Measurements from ENCODE around the gene PRKD1.
"Not testable (repeated sequence)": the region's sequence is repeated elsewhere in the genome, so short reads cannot be mapped to it uniquely, and the experiment has no call there.

Gene PRKD1

GRCh38 chr14:29743531-29743930 is 184.1 kb downstream of the PRKD1 start:
- no peak for DNase-seq (ENCODE audit: low spot score)
- no peaks in the 10 kb centered on the region for H3K4me1 Mint-ChIP-seq (ENCODE audit: low read depth)
- H3K9me3 Mint-ChIP-seq: peaks cover 23% of the 10 kb centered on the region
- no peaks in the 10 kb centered on the region for H3K36me3 Mint-ChIP-seq (ENCODE audit: low read depth)
- H3K27ac Mint-ChIP-seq: no peak overlapping the region
- no peak overlapping the region for H3K4me3 Mint-ChIP-seq
- no peaks in the 10 kb centered on the region for H3K27me3 Mint-ChIP-seq (ENCODE audit: low read depth)

GRCh38 chr14:29741909-29742401 is 185.7 kb downstream of the PRKD1 start:
- H3K4me3 Mint-ChIP-seq: no peak overlapping the region
- no peaks in the 10 kb centered on the region for H3K27me3 Mint-ChIP-seq (ENCODE audit: low read depth)
- H3K4me1 Mint-ChIP-seq (ENCODE audit: low read depth): no peaks in the 10 kb centered on the region
- no peak for DNase-seq (ENCODE audit: low spot score)
- no peak overlapping the region for H3K27ac Mint-ChIP-seq
- no peaks in the 10 kb centered on the region for H3K36me3 Mint-ChIP-seq (ENCODE audit: low read depth)
- H3K9me3 Mint-ChIP-seq: peaks cover 35% of the 10 kb centered on the region

- Mint-ChIP-seq H3K36me3 (ENCODE audit: low read depth) (no peaks in the 10 kb centered on the region), H3K27me3 (ENCODE audit: low read depth) (no peaks in the 10 kb centered on the region), H3K27ac (no peak overlapping the region), H3K4me1 (ENCODE audit: low read depth) (no peaks in the 10 kb centered on the region), H3K4me3 (no peak overlapping the region), H3K9me3 (peaks cover 39% of the 10 kb centered on the region)
- no peak for DNase-seq (ENCODE audit: low spot score)
Measured at GRCh38 chr14:29740491-29740890, 187.2 kb downstream of the PRKD1 start.

DNA sequence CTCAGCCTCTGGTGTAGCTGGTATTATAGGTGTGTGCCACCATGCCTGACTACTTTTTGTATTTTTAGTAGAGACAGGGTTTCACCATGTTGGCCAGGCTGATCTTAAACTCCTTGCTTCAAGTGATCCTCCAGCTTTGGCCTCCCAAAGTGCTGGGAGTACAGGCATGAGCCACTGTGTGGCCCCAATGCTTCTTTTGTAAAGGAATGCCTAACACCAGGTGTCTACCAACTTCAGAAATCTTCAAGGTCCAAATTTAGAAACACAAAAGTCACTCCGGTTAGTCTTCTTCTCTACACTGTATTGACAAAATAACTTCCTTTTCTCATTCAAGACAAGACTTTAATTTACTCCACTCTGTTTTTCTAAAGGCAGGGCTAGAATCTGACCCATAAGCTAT is 188.7 kb downstream of the PRKD1 start:
- DNase-seq (ENCODE audit: low spot score): no peak
- Mint-ChIP-seq H3K27me3 (ENCODE audit: low read depth) (no peaks in the 10 kb centered on the region), H3K9me3 (peaks cover 40% of the 10 kb centered on the region), H3K4me1 (ENCODE audit: low read depth) (no peaks in the 10 kb centered on the region), H3K4me3 (no peak overlapping the region), H3K27ac (no peak overlapping the region), H3K36me3 (ENCODE audit: low read depth) (no peaks in the 10 kb centered on the region)

DNA sequence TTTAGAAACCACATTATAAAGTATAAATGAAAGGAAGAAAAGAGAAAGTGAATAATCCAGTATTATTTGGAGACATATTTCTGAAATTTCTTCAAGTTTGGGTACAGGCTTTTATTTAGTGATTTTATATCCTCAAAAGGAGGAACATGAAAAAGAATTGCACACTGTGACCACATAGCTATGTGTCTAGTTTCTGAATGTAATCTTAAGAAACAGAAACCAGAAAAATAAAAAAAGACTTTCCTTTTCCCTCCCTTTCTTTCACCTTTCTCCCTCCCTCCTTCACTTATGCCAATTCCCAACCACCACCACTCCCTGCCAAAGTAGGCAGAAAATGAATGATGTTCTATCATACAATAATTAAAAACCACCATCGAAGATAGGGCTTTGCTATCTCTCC is 189.6 kb downstream of the PRKD1 start:
- Mint-ChIP-seq H3K27ac (no peak overlapping the region), H3K36me3 (ENCODE audit: low read depth) (no peaks in the 10 kb centered on the region), H3K4me1 (ENCODE audit: low read depth) (no peaks in the 10 kb centered on the region), H3K4me3 (no peak overlapping the region), H3K27me3 (ENCODE audit: low read depth) (no peaks in the 10 kb centered on the region), H3K9me3 (peaks cover 38% of the 10 kb centered on the region)
- no peak for DNase-seq (ENCODE audit: low spot score)

GRCh38 chr14:29735459-29735858 is 192.2 kb downstream of the PRKD1 start:
- DNase-seq (ENCODE audit: low spot score): no peak
- Mint-ChIP-seq H3K27me3 (ENCODE audit: low read depth) (no peaks in the 10 kb centered on the region), H3K36me3 (ENCODE audit: low read depth) (no peaks in the 10 kb centered on the region), H3K9me3 (peaks cover 46% of the 10 kb centered on the region), H3K4me3 (no peak overlapping the region), H3K27ac (no peak overlapping the region), H3K4me1 (ENCODE audit: low read depth) (no peaks in the 10 kb centered on the region)

GRCh38 chr14:29734732-29735131 is 192.9 kb downstream of the PRKD1 start:
- no peaks in the 10 kb centered on the region for H3K27me3 Mint-ChIP-seq (ENCODE audit: low read depth)
- no peaks in the 10 kb centered on the region for H3K4me1 Mint-ChIP-seq (ENCODE audit: low read depth)
- H3K4me3 Mint-ChIP-seq: no peak overlapping the region
- H3K27ac Mint-ChIP-seq: no peak overlapping the region
- H3K9me3 Mint-ChIP-seq: peaks cover 50% of the 10 kb centered on the region
- H3K36me3 Mint-ChIP-seq (ENCODE audit: low read depth): no peaks in the 10 kb centered on the region
- DNase-seq (ENCODE audit: low spot score): no peak

- H3K4me3 Mint-ChIP-seq; H3K4me1 Mint-ChIP-seq (ENCODE audit: low read depth); H3K27me3 Mint-ChIP-seq (ENCODE audit: low read depth); DNase-seq (ENCODE audit: low spot score); H3K36me3 Mint-ChIP-seq (ENCODE audit: low read depth); H3K27ac Mint-ChIP-seq: not testable (repeated sequence)
- peaks cover 35% of the 10 kb centered on the region for H3K9me3 Mint-ChIP-seq
Measured at GRCh38 chr14:29726560-29727331, 200.9 kb downstream of the PRKD1 start.

GRCh38 chr14:29724991-29725390 is 202.7 kb downstream of the PRKD1 start:
- Mint-ChIP-seq H3K9me3 (peaks cover 27% of the 10 kb centered on the region), H3K27me3 (ENCODE audit: low read depth) (no peaks in the 10 kb centered on the region), H3K27ac (no peak overlapping the region), H3K36me3 (ENCODE audit: low read depth) (no peaks in the 10 kb centered on the region), H3K4me3 (no peak overlapping the region), H3K4me1 (ENCODE audit: low read depth) (no peaks in the 10 kb centered on the region)
- no peak for DNase-seq (ENCODE audit: low spot score)

- H3K4me1 Mint-ChIP-seq (ENCODE audit: low read depth): no peaks in the 10 kb centered on the region
- no peak overlapping the region for H3K4me3 Mint-ChIP-seq
- H3K9me3 Mint-ChIP-seq: peaks cover 33% of the 10 kb centered on the region
- DNase-seq (ENCODE audit: low spot score): no peak
- no peaks in the 10 kb centered on the region for H3K36me3 Mint-ChIP-seq (ENCODE audit: low read depth)
- H3K27ac Mint-ChIP-seq: no peak overlapping the region
- no peaks in the 10 kb centered on the region for H3K27me3 Mint-ChIP-seq (ENCODE audit: low read depth)
Measured at GRCh38 chr14:29722831-29723230, 204.8 kb downstream of the PRKD1 start.

GRCh38 chr14:29721586-29721985 is 206.1 kb downstream of the PRKD1 start:
- Mint-ChIP-seq H3K36me3 (ENCODE audit: low read depth) (no peaks in the 10 kb centered on the region), H3K9me3 (peaks cover 35% of the 10 kb centered on the region), H3K4me3 (no peak overlapping the region), H3K27me3 (ENCODE audit: low read depth) (no peaks in the 10 kb centered on the region), H3K4me1 (ENCODE audit: low read depth) (no peaks in the 10 kb centered on the region), H3K27ac (no peak overlapping the region)
- no peak for DNase-seq (ENCODE audit: low spot score)

DNA sequence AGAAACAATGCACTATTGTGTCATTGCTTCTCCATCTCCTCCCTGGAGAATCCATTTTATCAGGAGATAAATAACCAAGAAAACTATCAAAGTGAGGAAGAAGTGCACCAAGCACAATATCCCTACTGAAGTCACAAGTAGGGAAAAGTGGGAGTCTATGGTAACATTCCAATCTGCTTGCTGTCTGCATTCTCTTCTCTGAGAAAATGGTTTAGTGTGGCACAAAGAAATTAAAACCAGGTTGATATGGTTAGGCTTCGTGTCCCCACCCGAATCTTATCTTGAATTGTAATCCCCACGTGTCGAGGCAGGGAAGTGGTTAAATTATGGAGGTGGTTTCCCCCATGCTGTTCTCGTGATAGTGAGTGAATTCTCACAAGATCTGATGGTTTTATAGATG is 209.7 kb downstream of the PRKD1 start:
- DNase-seq (ENCODE audit: low spot score): no peak
- peaks cover 37% of the 10 kb centered on the region for H3K9me3 Mint-ChIP-seq
- H3K27ac Mint-ChIP-seq: no peak overlapping the region
- no peaks in the 10 kb centered on the region for H3K4me1 Mint-ChIP-seq (ENCODE audit: low read depth)
- no peak overlapping the region for H3K4me3 Mint-ChIP-seq
- no peaks in the 10 kb centered on the region for H3K36me3 Mint-ChIP-seq (ENCODE audit: low read depth)
- no peaks in the 10 kb centered on the region for H3K27me3 Mint-ChIP-seq (ENCODE audit: low read depth)

DNA sequence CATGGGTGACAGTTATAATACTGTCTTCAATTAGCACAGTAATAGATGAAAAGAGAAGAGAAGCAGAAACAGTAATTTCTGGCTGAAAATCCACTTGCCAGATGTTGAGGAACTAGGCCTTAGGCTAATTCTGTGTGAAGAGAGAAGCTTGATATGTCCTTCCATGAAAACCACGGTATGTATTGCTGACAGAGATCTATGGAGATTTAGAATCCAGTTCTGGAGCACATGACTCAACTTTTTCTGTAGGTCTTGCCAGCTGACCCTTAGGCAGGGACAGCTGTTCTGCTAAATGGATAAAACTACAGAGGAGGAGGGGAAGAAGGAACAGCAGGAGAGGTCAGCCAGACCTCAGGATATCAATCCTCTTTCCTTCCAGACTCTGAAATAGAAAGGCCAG is 211.5 kb downstream of the PRKD1 start:
- Mint-ChIP-seq H3K27me3 (ENCODE audit: low read depth) (no peaks in the 10 kb centered on the region), H3K27ac (no peak overlapping the region), H3K9me3 (peaks cover 31% of the 10 kb centered on the region), H3K4me3 (no peak overlapping the region), H3K4me1 (ENCODE audit: low read depth) (no peaks in the 10 kb centered on the region), H3K36me3 (ENCODE audit: low read depth) (no peaks in the 10 kb centered on the region)
- DNase-seq (ENCODE audit: low spot score): no peak

- no peak for DNase-seq (ENCODE audit: low spot score)
- Mint-ChIP-seq H3K4me3 (no peak overlapping the region), H3K4me1 (ENCODE audit: low read depth) (no peaks in the 10 kb centered on the region), H3K9me3 (peaks cover 32% of the 10 kb centered on the region), H3K36me3 (ENCODE audit: low read depth) (no peaks in the 10 kb centered on the region), H3K27me3 (ENCODE audit: low read depth) (no peaks in the 10 kb centered on the region), H3K27ac (no peak overlapping the region)
Measured at GRCh38 chr14:29712601-29713000, 215.0 kb downstream of the PRKD1 start.

GRCh38 chr14:29710015-29710414 is 217.6 kb downstream of the PRKD1 start:
- H3K4me3 Mint-ChIP-seq: no peak overlapping the region
- no peak for DNase-seq (ENCODE audit: low spot score)
- H3K27me3 Mint-ChIP-seq (ENCODE audit: low read depth): no peaks in the 10 kb centered on the region
- H3K27ac Mint-ChIP-seq: no peak overlapping the region
- H3K36me3 Mint-ChIP-seq (ENCODE audit: low read depth): no peaks in the 10 kb centered on the region
- H3K9me3 Mint-ChIP-seq: peaks cover 42% of the 10 kb centered on the region
- H3K4me1 Mint-ChIP-seq (ENCODE audit: low read depth): no peaks in the 10 kb centered on the region
